Mammary microvascular endothelial cell (primary cell): Measurements from ENCODE around the gene THAP3. TPM values are rescaled to one million over a fixed set of nuclear protein-coding genes. Genes with fewer than 3 reads are reported as not detected.

ENCODE experiments used
- total RNA-seq: library from RNA; depleted of rRNA; stranded (reverse); fragments of >200 nt; gene quantifications from 2 replicates; pipeline ENCODE4 v1.2.3, GENCODE V29; 2015

THAP3 gene, protein sequence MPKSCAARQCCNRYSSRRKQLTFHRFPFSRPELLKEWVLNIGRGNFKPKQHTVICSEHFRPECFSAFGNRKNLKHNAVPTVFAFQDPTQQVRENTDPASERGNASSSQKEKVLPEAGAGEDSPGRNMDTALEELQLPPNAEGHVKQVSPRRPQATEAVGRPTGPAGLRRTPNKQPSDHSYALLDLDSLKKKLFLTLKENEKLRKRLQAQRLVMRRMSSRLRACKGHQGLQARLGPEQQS
- 17.4 and 18.3 TPM in 2 replicates for total RNA-seq

DNA sequence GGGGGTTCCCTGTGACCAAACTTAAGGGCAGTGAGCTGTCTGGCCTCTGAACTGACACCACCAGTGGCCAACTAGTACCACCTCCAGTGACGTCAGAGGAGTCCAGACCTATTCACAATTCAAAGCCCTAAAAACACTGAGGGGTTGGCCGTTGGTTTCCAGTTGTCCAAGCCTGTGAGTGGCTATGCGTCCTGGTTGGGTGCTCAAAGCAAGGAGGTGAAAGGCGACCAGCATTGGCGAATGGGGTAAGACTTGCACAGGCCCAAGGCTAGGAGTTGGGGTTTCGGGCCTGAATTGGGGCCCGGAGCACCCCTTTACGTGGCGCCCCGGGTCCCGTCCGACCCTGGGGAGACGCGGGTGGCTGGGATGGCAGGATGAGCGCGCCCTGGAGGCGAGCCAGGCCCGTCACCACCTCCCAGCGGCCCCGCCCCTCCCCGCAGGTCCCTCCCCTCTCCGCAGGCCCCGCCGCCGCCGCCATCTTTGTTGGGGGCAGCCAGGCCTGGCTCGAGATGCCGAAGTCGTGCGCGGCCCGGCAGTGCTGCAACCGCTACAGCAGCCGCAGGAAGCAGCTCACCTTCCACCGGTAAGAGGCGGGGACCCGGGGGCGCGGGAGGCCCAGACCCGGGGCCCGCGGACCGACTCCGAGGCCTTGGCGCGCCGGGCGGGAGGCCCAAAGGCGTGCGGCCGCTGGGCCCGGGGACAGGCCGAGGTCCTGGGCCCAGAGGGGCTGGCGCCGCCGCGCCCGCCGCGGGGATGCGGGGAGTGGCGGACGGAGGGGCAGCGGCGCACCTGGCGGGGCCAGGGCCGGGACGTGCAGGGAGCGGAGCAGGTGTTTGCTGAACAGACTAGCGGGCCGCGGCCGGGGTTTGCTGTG is at the start of gene THAP3:
THAP3 (plus strand) TSS at position 159 of the 874 bp plus-strand sequence; CDS start at position 510, 351 bp downstream.

GRCh38 chr1:6579374-6580118 is 45.1 kb upstream of the THAP3 start, which contains the start of gene ZBTB48:
Gene ZBTB48, plus strand, starts transcription at chr1:6579994. Its CDS starts 616 bp downstream, at chr1:6580610.

GRCh38 chr1:6602669-6603237 is 21.9 kb upstream of the THAP3 start, which contains the start of gene KLHL21:
Gene KLHL21, minus strand, starts transcription at chr1:6602869. Its CDS starts 52 bp downstream, at chr1:6602817.

GRCh38 chr1:6613361-6614018 is 11.2 kb upstream of the THAP3 start, which contains the start of gene PHF13:
Gene PHF13, plus strand, starts transcription at chr1:6613731. Its CDS starts 336 bp downstream, at chr1:6614067.

Other genes with a start within 250 kb of the THAP3 start
- 124 and 147 TPM in 2 replicates for gene ACOT7, start 231.1 kb upstream of the THAP3 start, total RNA-seq
- gene HES2, start 204.9 kb upstream of the THAP3 start, total RNA-seq = 31.5 and 32.2 TPM in 2 replicates
- gene ESPN, start 200.1 kb upstream of the THAP3 start, total RNA-seq = 0.67 and 1.1 TPM in 2 replicates
- gene TNFRSF25, start 158.7 kb upstream of the THAP3 start, total RNA-seq = 8.5 and 11.4 TPM in 2 replicates
- 21.5 and 26.6 TPM in 2 replicates for gene PLEKHG5, start 133.2 kb upstream of the THAP3 start, total RNA-seq
- gene NOL9, start 70.4 kb upstream of the THAP3 start, total RNA-seq = 20.6 and 30.4 TPM in 2 replicates
- gene TAS1R1, start 69.6 kb upstream of the THAP3 start, total RNA-seq = 0.10 TPM in 1 of 2 replicates, not detected in the other
- gene ZBTB48, start 44.9 kb upstream of the THAP3 start, total RNA-seq = 10.5 and 24.8 TPM in 2 replicates
- 42.4 and 44.2 TPM in 2 replicates for gene KLHL21, start 22.0 kb upstream of the THAP3 start, total RNA-seq
- gene PHF13, start 11.1 kb upstream of the THAP3 start, total RNA-seq = 5.0 and 6.4 TPM in 2 replicates
- gene DNAJC11, start 76.9 kb downstream of the THAP3 start, total RNA-seq = 29.8 and 31.7 TPM in 2 replicates
- 38.6 and 61.7 TPM in 2 replicates for gene CAMTA1, start 160.6 kb downstream of the THAP3 start, total RNA-seq